ENCODE results near the gene MBOAT2.
"Not testable (repeated sequence)": the region's sequence is repeated elsewhere in the genome, so short reads cannot be mapped to it uniquely, and the experiment has no call there.

Gene MBOAT2

DNA sequence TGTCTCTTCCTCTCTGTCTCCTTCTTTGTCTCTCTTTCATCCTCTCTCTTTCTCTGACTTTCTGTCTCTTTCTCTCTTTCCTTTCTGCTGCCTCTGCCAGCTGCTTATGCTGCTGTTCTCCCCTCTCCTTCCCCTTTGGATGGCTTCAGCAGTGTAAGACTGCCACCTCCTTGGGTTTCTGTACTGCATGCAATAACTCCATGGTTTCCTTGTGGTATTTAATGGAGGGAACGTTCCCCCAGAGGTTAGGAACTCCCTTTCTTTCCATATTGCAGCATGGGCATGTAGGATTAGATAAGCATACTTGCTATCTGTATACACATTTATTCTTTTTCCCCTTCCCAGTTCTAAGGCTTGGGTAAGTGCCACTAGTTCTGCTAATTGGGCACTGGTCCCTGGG is 106.3 kb downstream of the MBOAT2 start:
- not testable (repeated sequence) for H3K9me3 ChIP-seq (ENCODE audit: insufficient read depth, low read length); H4K20me1 ChIP-seq (ENCODE audit: low read depth, low read length)

DNA sequence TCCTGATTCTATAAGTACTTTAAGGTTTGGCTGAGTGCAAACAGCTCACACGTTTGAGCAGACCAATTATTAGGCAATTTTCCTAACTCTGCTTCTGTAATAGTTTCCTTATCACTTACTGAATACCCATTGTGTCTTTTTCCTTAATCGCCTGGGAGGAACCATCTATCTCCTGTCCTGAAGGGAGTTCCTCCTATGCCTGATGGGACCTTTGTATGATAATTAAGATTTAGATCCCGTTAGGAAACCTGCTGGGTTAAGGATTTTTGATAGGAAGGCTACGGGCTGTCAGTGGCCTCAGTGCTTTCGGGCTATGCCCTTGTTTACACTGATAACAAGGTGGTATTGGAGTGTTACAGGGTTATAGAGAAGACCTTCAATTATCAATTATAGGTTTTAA is 106.8 kb downstream of the MBOAT2 start:
- H3K36me3 ChIP-seq (ENCODE audit: low read length); H3K79me2 ChIP-seq (ENCODE audit: insufficient read depth, low read length); H3K4me2 ChIP-seq (ENCODE audit: low read depth, low read length, poor library complexity, severe bottlenecking); H3K27me3 ChIP-seq (ENCODE audit: low read length); H3K4me3 ChIP-seq (ENCODE audit: insufficient read depth, low read length, poor library complexity, severe bottlenecking); H4K20me1 ChIP-seq (ENCODE audit: low read depth, low read length); H3K9me3 ChIP-seq (ENCODE audit: insufficient read depth, low read length); H2AFZ ChIP-seq (ENCODE audit: low read depth, low read length, severe bottlenecking); H3F3A ChIP-seq (ENCODE audit: insufficient read depth); H3K9ac ChIP-seq (ENCODE audit: low read length); H3K9me2 ChIP-seq (replicated peaks; ENCODE audit: insufficient read depth, low read length); H3K27ac ChIP-seq (ENCODE audit: low read depth, low read length): not testable (repeated sequence)

More for the DNA sequence above, 106.3 kb downstream of the MBOAT2 start:
- not testable (repeated sequence) for H3F3A ChIP-seq (ENCODE audit: insufficient read depth); H2AFZ ChIP-seq (ENCODE audit: low read depth, low read length, severe bottlenecking); H3K9ac ChIP-seq (ENCODE audit: low read length); H3K4me3 ChIP-seq (ENCODE audit: insufficient read depth, low read length, poor library complexity, severe bottlenecking); H3K27ac ChIP-seq (ENCODE audit: low read depth, low read length); H3K9me2 ChIP-seq (replicated peaks; ENCODE audit: insufficient read depth, low read length); H3K27me3 ChIP-seq (ENCODE audit: low read length); H3K36me3 ChIP-seq (ENCODE audit: low read length); H3K4me2 ChIP-seq (ENCODE audit: low read depth, low read length, poor library complexity, severe bottlenecking); H3K79me2 ChIP-seq (ENCODE audit: insufficient read depth, low read length)

DNA sequence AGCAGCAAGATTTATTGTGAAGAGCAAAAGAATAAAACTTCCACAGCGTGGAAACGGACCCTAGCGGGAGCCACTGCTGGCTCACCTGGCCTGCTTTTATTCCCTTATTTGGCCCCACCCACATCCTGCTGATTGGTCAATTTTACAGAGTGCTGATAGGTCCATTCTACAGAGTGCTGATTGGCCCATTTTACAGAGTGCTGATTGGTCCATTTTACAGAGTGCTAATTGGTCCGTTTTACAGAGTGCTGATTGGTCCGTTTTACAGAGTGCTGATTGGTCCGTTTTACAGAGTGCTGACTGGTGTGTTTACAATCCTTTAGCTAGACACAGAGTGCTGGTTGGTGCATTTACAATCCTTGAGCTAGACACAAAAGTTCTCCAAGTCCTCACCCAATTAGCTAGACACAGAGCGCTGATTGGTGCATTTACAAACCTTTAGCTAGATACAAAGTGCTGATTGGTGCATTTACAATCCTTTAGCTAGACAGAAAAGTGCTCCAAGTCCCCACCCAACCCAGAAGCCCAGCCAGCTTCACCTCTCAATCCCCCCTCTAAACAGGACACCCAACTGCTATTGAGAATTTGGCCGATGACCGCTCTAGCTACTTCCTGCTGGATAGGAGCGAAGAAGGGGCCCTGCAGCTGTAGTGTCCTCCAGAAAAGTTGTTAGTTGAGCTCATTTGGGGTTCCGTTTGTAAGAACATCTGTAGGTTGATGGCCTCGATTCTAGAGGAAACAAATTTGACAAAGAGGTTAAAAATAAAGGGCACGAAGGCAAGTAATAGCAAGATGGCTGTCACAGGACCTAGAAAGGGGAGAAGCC is 108.2 kb downstream of the MBOAT2 start:
- H3K4me2 ChIP-seq (ENCODE audit: low read depth, low read length, poor library complexity, severe bottlenecking); H3K9ac ChIP-seq (ENCODE audit: low read length); H3F3A ChIP-seq (ENCODE audit: insufficient read depth); H3K36me3 ChIP-seq (ENCODE audit: low read length); H3K9me2 ChIP-seq (replicated peaks; ENCODE audit: insufficient read depth, low read length); H3K9me3 ChIP-seq (ENCODE audit: insufficient read depth, low read length); H2AFZ ChIP-seq (ENCODE audit: low read depth, low read length, severe bottlenecking); H3K79me2 ChIP-seq (ENCODE audit: insufficient read depth, low read length); H3K4me3 ChIP-seq (ENCODE audit: insufficient read depth, low read length, poor library complexity, severe bottlenecking); H4K20me1 ChIP-seq (ENCODE audit: low read depth, low read length); H3K27ac ChIP-seq (ENCODE audit: low read depth, low read length); H3K27me3 ChIP-seq (ENCODE audit: low read length): not testable (repeated sequence)

DNA sequence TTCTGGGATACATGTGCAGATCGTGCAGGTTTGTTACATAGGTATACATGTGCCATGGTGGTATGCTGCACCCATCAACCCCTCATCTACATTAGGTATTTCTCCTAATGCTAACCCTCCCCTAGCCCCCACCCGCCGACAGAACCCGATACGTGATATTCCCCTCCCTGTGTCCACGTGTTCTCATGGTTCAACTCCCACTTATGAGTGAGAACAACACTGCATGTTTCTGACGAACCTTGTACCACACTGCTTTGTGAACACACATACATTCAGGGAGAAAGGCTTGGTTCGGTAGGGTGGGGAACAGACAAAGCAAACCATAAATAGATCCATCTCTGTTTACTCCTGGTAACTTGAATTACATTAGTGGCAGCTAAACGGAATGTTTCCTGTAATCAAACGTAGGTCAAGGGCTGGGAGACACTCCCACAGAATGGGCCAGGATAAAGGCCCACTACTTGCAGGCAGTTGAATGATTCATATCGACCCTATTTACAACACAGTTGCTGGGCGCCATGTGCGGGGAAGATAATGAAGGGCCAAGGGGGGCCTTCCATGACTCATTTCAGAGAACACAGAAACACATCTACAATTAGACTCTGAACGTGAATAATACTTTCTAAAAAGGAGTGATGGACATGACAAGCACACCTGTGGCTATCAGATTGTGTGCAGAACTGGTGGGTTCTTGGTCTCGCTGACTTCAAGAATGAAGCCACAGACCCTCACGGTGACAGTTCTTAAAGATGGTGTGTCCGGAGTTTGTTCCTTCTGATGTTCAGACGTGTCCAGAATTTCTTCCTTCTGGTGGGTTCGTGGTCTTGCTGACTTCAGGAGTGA is 109.3 kb downstream of the MBOAT2 start:
- no peaks in the 10 kb centered on the region for H3K27me3 ChIP-seq (ENCODE audit: low read length)
- H3K4me2 ChIP-seq (ENCODE audit: low read depth, low read length, poor library complexity, severe bottlenecking): no peak overlapping the region

More for the DNA sequence above, 109.3 kb downstream of the MBOAT2 start:
- H3K9me3 ChIP-seq (ENCODE audit: insufficient read depth, low read length): no peaks in the 10 kb centered on the region
- H3F3A ChIP-seq (ENCODE audit: insufficient read depth): no peaks in the 10 kb centered on the region
- H3K27ac ChIP-seq (ENCODE audit: low read depth, low read length): no peak overlapping the region
- H4K20me1 ChIP-seq (ENCODE audit: low read depth, low read length): no peaks in the 10 kb centered on the region
- H3K36me3 ChIP-seq (ENCODE audit: low read length): no peaks in the 10 kb centered on the region
- H2AFZ ChIP-seq (ENCODE audit: low read depth, low read length, severe bottlenecking): no peak overlapping the region
- H3K9me2 ChIP-seq (replicated peaks; ENCODE audit: insufficient read depth, low read length): no peaks in the 10 kb centered on the region
- TF ChIP-seq EZH2phosphoT487 (conservative IDR thresholded peaks at IDR 0.05; ENCODE audit: low read length) (no peak), CTCF (IDR thresholded peaks at IDR 0.05; ENCODE audit: insufficient read depth, low read length, poor library complexity, severe bottlenecking) (no peak)
- no peaks in the 10 kb centered on the region for H3K79me2 ChIP-seq (ENCODE audit: insufficient read depth, low read length)
- no peak overlapping the region for H3K4me3 ChIP-seq (ENCODE audit: insufficient read depth, low read length, poor library complexity, severe bottlenecking)
- H3K9ac ChIP-seq (ENCODE audit: low read length): no peak overlapping the region

All from SU-DHL-6 (cell line).